ENCODE results near the gene YEATS4.

The YEATS4 gene

GRCh38 chr12:69343357-69343756 is 16.2 kb upstream of the YEATS4 start:
- DNase-seq, result no peak

GRCh38 chr12:69343885-69344612 is 15.5 kb upstream of the YEATS4 start:
- DNase-seq, result no peak

DNA sequence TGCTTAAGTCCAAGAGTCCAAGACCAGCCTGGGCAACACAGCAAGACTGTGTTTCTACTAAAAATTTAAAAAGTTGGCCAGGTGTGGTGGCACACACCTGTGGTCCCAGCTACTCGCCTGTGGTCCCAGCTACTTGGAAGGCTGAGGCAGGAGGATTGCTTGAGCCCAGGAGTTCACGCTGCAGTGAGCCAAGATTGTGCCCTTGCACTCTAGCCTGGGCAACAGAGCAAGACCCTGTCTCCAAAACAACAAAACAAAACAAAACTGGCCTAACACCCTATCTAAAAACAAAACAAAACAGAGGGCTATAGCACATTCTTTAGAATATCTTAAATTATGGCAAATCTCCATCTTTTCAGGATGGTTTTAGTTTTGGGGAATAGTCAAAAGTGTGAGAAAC is 14.5 kb upstream of the YEATS4 start:
- DNase-seq, result no peak

- DNase-seq, result no peak
These were observed 13.8 kb upstream of the YEATS4 start for GRCh38 chr12:69345742-69346141.

DNA sequence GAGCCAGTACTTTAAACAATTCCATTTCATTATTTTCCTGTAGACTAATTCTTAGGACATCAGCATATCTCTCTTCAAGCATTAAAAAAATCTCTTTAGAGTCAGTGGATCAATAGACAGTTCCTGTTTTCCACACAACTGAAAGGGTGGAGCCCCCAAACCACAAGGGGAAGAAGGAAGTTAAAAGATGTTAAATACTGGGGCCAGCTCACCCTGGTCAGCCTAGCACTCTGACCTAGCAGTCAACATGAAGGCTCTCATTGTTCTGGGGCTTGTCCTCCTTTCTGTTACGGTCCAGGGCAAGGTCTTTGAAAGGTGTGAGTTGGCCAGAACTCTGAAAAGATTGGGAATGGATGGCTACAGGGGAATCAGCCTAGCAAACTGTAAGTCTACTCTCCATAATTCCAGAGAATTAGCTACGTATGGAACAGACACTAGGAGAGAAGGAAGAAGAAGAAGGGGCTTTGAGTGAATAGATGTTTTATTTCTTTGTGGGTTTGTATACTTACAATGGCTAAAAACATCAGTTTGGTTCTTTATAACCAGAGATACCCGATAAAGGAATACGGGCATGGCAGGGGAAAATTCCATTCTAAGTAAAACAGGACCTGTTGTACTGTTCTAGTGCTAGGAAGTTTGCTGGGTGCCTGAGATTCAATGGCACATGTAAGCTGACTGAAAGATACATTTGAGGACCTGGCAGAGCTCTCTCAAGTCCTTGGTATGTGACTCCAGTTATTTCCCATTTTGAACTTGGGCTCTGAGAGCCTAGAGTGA is 11.2 kb upstream of the YEATS4 start, which contains the start of gene LYZ:
Gene LYZ, plus strand, starts transcription at position 220 of the 777 bp plus-strand sequence. Its CDS starts 28 bp downstream, at position 248.
- no peak for DNase-seq

GRCh38 chr12:69350002-69350626 is 9.4 kb upstream of the YEATS4 start:
- no peak for DNase-seq

GRCh38 chr12:69350777-69351176 is 8.8 kb upstream of the YEATS4 start:
- DNase-seq, result no peak

- no peak for DNase-seq
These were observed 7.9 kb upstream of the YEATS4 start for GRCh38 chr12:69351462-69352236.

- no peak for DNase-seq
These were observed 6.6 kb upstream of the YEATS4 start for GRCh38 chr12:69352904-69353303.

DNA sequence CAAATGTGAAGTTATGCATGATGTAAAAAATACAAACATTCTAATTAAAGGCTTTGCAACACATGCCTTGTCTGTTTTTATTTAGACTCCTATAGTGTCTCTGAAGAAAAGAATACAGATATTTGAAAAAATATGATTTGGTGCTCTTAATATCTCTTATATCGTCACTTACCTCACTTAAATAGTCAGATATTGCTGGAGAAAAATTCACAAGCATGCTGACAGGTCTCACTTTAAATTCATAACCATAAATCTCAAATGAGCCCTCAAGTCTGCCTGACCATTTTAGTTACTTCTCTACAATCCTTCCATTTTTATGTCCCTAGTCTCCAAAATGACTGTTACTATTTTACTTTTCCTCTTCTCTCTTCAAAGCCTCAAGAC is 5.4 kb upstream of the YEATS4 start:
- DNase-seq, result no peak

DNA sequence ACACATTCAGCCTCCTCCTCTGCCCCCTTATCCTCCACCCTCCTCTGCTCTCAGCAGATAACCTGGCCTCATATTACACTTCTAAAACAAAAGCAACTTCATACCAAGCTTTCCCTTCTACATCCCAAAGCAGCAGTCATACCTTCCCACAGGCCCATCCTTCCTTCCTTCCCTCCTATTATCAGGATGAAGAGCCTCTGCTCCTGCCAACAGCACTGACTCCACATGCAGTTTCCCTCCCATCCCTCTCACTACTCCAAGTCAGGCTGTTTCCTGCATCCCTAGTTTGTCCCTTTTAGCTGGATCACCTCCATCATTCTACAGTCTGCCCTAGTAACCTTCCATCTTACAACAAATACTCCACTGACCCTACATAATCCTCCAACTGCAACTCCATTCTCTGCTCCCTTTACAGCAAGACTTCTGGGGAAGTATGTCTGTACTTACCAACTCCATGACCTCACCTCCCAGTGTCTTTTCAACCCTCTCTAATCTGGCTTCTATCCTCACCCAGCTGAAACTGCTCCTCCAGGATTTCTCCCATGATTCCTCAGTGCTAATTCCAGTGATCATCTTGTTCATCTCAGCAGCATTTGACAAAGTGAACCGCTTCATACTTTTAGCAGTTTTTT is 4.9 kb upstream of the YEATS4 start:
- no peak for DNase-seq

DNA sequence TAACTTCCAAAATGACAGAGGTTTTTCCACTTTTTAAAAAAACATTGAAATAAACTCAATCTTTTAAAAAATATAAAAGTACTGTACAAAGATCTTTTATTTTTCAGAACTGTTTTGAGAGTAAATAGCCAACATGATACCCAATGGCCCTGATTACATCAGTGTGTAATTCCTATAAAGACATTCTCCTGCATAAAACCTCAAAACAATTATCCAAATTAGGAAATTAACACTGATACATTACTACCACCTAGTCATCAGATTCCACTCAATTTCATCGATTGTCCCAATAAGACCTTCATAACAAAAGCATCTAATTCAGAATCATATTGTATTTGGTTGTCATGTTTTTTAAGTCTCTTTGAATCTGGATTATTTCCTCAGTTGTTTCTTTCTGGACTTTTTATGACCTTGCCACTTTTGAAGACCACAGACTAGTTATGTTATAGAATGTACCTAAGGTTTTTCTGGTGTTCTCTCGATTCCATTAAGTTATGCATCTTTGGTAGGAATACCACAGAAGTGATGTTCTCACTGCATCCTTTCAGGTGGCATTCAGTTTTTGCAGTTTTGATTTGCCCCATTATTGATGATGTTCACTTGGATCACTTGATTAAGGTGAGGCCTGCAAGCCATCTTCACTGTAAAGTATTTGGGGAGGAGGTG is 4.0 kb upstream of the YEATS4 start:
- no peak for DNase-seq

DNA sequence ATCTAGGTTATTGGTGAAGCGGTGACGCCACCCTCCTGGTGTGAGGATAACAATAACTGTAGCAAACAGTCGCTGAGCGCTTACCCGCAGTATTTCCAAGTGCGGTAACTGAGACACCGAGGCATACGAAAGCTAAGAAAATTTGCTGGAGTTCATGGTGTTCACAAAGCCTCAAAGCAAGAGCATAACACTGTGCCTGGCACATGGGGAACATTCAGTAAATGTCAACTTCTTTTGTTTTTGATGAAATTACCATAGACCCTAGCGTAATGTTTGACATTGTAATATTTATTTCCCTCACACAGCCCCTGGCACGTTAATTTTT is 767 bp downstream of the YEATS4 start:
- no peak for DNase-seq

DNA sequence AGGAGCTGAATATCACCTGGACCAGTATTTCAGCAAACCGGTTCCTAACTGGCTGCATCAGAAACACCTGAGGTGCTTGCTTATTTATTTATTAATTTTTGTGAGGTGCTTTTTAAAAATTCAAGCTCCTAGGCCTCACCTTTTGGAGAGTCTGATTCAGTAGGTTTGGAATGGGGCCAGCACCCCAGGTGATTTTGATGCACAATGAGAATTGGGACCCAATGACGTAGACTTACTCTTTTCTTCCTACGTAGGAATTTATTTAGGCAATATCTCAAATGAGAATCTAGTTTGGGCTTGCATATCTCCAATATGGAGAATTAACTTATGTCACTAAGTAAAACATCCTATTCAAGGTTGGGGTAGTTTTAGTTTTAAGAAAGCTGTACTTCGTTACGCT is 7.3 kb downstream of the YEATS4 start:
- no peak for DNase-seq

DNA sequence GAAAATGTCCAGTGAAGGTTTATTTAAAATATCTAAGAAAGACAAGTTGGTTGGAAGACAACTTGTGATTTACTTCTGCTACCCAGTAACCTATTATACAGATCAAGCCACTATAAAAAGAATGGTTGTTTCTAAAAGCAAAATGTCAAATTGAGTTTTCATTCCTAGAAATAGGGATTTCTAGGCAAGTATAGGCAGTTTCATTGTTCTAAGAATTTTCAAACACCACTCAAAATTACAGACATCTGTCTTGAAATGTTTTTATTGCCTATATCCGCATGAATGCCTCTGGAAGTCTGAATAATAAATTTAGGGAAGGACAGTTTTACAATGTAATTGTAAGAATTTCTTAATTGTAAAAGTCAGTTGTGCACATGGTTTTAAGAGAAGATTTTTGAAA is 8.6 kb downstream of the YEATS4 start:
- DNase-seq, result no peak

DNA sequence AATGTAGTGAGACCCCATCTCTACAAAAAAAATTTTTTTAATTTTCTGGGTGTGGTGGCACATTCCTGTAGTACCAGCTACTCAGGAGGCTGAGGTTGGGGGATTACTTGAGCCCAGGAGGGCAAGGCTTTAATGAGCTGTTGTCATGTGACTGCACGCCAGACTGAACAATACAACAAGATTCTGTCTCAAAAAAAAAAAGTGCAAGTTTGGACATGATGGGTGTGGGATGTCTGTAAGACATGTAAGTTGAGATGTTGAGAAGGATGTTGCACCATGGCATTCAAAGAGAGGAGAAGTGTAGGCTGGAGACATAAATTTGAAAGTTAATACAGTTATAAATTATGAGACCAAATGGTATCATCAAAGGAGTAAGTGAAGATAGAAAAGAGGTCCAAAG is 23.5 kb downstream of the YEATS4 start:
- DNase-seq, result no peak

GRCh38 chr12:69385038-69385437 is 25.5 kb downstream of the YEATS4 start:
- no peak for DNase-seq

DNA sequence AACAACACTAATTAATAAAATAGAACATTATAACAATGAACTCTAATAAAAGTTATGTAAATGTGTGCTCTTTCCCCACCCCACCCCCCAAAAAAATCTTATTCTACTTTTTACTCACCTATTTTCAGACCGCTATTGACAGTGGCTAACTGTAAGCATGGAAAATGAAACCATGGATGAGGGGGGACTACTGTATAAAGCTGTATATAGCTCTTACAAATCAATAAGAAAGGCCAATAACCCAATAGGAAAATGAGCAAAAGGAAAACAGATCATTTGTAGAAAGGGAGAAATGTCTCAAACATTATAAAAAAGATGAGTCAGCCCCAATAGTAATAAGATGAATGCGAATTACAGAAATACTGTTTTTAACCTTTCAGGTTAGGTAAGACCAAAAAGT is 27.4 kb downstream of the YEATS4 start:
- DNase-seq, result no peak

DNA sequence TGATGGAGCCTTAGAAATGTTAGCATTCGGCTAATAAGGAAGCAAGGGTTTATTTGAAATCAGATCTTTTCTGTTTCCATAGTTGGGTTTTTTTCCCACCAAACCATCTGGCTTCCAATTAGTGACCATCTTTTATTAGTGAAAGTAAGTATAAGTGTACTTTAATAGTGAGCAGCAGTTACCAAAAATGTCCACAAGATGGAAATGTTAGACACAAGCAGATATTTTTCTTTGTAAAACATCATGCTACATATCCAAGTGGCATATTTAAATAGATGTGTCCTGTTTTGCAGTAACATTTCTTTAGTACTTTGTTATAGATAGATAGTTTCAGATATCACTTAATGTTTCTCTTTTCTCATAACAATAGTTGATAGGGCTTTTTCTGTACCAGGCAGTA is 28.8 kb downstream of the YEATS4 start:
- DNase-seq, result no peak

DNA sequence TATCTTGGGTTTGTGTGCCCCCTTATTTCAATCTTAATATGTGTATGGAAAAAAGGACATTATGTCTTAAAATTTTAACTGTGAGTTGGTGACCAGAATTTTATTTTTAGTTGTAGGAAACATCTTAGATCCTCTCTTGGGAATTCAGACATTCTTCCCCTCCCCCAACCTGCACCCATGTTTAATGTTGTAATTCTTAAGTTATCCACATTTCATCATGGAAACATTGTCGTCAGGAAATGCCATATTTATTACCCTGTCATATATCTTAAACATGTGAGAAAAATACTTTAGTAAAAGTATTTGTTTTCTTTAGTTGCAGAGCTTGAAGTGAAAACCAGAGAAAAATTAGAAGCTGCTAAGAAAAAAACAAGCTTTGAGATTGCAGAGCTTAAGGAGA is 30.3 kb downstream of the YEATS4 start:
- DNase-seq, result no peak

DNA sequence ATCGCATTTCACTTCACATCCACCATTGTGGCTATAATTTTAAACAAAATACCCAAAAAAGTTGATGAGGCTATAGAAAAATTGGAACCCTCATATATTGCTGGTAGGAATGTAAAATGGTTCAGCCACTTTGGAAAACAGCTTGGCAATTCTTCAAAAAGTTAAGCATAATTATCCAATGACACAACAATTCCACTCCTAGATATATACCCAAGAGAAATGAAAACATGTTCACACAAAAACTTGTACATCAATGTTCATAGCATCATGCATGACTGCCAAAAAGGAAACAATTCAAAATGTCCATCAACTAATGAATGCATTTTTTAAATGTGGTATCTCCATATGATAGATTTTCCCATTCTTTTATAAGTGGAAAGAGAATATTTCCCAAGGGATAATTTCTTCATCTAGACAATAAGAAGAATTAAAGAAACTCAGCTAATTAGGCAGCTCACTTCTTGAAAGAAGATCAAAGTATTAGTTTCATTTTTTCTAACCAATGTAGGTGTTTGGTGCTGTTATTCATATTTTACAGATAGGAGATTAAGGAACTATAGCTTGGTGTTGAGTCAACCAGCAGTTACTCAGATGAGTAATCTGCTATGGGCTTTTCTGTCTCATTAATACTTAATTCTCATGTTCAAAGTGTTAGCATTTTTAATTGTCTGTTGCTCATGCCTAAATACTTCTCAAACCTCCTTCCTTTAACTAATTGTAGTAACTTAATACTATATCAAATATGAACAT is 32.8 kb downstream of the YEATS4 start:
- no peak for DNase-seq

DNA sequence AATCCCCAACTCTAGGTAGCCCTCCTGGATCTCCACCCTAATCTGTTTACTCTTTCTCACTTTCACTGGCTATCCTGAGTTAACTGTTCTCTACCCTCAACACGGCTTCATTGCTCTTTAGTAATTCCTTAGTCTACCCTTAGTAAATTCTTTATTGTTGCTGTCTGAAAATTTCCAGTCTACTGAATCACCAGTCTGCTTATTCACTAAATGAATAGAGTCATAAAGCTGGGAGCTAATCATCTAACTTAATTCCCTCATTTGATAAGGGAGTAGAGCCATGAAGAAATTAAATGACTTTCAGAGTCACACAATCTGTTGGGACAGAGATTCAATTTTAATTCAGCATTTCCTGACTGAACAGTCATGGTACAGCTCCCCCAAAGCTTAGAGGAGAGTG is 36.5 kb downstream of the YEATS4 start:
- no peak for DNase-seq

Measured in DMS79 (cell line).